Measurements from ENCODE around the gene DBR1. TPM values are rescaled to one million over a fixed set of nuclear protein-coding genes. Genes with fewer than 3 reads are reported as not detected.
A peak's percentile ranks its signal among the peaks of the same experiment; 100 is the strongest.

The DBR1 gene
- total RNA-seq, result 1 to 10 TPM in 3 of 4 donors, not detected in 1; 7.5 to 8.9 (median 7.8) TPM

DNA sequence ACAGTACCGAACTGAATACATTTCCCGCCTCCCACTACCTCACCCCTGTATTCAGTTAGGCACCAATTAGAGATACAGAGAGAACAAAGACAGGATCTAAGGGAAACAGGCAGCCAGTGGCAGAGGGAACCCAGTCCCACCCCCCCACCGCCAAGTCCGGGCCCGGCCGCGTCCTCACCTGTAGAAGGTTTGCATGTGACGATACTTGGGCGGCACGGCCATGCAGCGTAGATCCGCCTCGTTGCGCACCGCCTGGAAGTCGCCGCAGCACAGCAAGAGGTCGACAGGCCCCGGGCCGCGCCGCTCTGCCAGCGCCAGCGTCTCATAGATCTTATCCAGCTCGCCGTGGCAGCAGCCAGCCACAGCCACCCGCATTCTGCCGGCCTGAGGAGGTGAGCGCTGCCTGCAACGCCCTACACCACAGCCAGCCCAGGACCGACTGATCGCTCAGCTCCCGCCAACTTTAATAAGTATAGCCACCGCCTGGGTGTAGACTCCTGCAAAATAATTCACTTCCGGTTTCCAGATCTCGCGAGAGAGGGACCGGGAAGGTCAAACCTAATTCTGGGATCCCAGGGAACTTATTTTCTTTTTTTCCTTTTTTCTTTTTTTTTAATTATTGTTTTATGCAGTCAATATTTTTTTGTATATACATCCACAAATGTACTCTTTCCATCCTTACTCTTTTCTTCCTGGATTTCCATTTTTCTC is at the start of gene DBR1:
TSS of gene DBR1 (minus strand) at position 501 of the 711 bp plus-strand sequence. CDS start at position 375, 126 bp downstream.
- Histone ChIP-seq H3K27me3 (no peaks in the 10 kb centered on the region), H3K4me1 (peaks cover 10 to 24% (median 13%) of the 10 kb centered on the region in 4 donors), H3K4me3 (peak within 1 kb of the TSS; percentile 54 to 88 (median 70)), H3K27ac (peak within 1 kb of the TSS; percentile 84 to 90 (median 87)), H3K9me3 (no peaks in the 10 kb centered on the region), H3K36me3 (peaks cover 0 to 14% (median 4%) of the 10 kb centered on the region in 4 donors)
- intact Hi-C loops (cut with DNase I; ENCODE audit: low total_unique reads) (no loop called here), in situ Hi-C loops (cut with MboI; ENCODE audit: low pct_ligation_motif_present in 1 of 4, low pct_unique_long_range_greater_than_20kb in 1 of 4, low sequenced_read_pairs in 3 of 4) (no loop called here)
- DNase-seq, result peak; percentile 86
- TF ChIP-seq, protein P1, sequence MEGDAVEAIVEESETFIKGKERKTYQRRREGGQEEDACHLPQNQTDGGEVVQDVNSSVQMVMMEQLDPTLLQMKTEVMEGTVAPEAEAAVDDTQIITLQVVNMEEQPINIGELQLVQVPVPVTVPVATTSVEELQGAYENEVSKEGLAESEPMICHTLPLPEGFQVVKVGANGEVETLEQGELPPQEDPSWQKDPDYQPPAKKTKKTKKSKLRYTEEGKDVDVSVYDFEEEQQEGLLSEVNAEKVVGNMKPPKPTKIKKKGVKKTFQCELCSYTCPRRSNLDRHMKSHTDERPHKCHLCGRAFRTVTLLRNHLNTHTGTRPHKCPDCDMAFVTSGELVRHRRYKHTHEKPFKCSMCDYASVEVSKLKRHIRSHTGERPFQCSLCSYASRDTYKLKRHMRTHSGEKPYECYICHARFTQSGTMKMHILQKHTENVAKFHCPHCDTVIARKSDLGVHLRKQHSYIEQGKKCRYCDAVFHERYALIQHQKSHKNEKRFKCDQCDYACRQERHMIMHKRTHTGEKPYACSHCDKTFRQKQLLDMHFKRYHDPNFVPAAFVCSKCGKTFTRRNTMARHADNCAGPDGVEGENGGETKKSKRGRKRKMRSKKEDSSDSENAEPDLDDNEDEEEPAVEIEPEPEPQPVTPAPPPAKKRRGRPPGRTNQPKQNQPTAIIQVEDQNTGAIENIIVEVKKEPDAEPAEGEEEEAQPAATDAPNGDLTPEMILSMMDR (IDR thresholded peaks at IDR 0.05), result peak in 1 of 5 experiments; percentile 22
- TF ChIP-seq POLR2AphosphoS5 (IDR thresholded peaks at IDR 0.05) (peak; percentile 85 to 89 (median 86)), POLR2A (IDR thresholded peaks at IDR 0.05) (peak; percentile 94), EP300 (IDR thresholded peaks at IDR 0.05; ENCODE audit: low read depth) (no peak)
- WGBS, 2 donors (ENCODE audit: low coverage in 1 of 2), result 0% methylated on average over 2 to 38 of the region's 38 CpGs

DNA sequence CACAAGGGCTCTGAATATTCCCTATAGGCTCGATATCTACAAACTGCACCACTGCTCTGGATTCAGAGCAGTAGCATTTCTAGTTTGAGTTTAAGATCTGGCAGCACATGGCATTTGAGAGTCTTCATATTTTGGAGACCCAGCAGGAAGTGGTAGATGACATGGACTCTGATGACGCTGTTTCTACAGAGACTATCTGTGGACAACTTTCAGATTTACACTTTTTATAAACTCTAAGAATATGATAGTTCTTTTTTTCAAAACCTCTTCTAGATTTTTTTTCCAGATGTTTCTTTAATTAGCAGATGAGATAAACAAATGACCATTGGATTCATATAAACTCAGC is 48.2 kb upstream of the DBR1 start:
- Histone ChIP-seq H3K27ac (no peak overlapping the region), H3K27me3 (no peaks in the 10 kb centered on the region), H3K4me3 (no peak overlapping the region), H3K9me3 (no peaks in the 10 kb centered on the region), H3K36me3 (peaks cover 0 to 35% (median 14%) of the 10 kb centered on the region in 4 donors), H3K4me1 (peaks cover 0 to 9% (median 3%) of the 10 kb centered on the region in 4 donors)
- no peak for DNase-seq
- 60 to 72% methylated on average over 2 of the region's 2 CpGs for WGBS, 2 donors (ENCODE audit: low coverage in 1 of 2)
- in situ Hi-C loops (cut with MboI; ENCODE audit: low pct_ligation_motif_present in 1 of 4, low pct_unique_long_range_greater_than_20kb in 1 of 4, low sequenced_read_pairs in 3 of 4), result no loop called here
- TF ChIP-seq EP300 (IDR thresholded peaks at IDR 0.05; ENCODE audit: low read depth) (no peak), POLR2AphosphoS5 (IDR thresholded peaks at IDR 0.05) (no peak), POLR2A (IDR thresholded peaks at IDR 0.05) (no peak)
- TF ChIP-seq, protein P1 (IDR thresholded peaks at IDR 0.05), result no peak
- intact Hi-C loops (cut with DNase I; ENCODE audit: low total_unique reads), result no loop called here

- Histone ChIP-seq H3K9me3 (no peaks in the 10 kb centered on the region), H3K4me3 (no peak overlapping the region), H3K36me3 (peaks cover 0 to 35% (median 14%) of the 10 kb centered on the region in 4 donors), H3K27ac (no peak overlapping the region), H3K27me3 (no peaks in the 10 kb centered on the region), H3K4me1 (peaks cover 0 to 9% (median 3%) of the 10 kb centered on the region in 4 donors)
- no peak for DNase-seq
- in situ Hi-C loops (cut with MboI; ENCODE audit: low pct_ligation_motif_present in 1 of 4, low pct_unique_long_range_greater_than_20kb in 1 of 4, low sequenced_read_pairs in 3 of 4) (no loop called here), intact Hi-C loops (cut with DNase I; ENCODE audit: low total_unique reads) (no loop called here)
- 43 to 58% methylated on average over 2 of the region's 2 CpGs for WGBS, 2 donors (ENCODE audit: low coverage in 1 of 2)
- TF ChIP-seq POLR2A (IDR thresholded peaks at IDR 0.05), result no peak
- TF ChIP-seq POLR2AphosphoS5 (IDR thresholded peaks at IDR 0.05), result no peak
- TF ChIP-seq, protein P1 (IDR thresholded peaks at IDR 0.05), result no peak
- no peak for TF ChIP-seq EP300 (IDR thresholded peaks at IDR 0.05; ENCODE audit: low read depth)
These were observed 47.6 kb upstream of the DBR1 start for GRCh38 chr3:138222131-138222941.

DNA sequence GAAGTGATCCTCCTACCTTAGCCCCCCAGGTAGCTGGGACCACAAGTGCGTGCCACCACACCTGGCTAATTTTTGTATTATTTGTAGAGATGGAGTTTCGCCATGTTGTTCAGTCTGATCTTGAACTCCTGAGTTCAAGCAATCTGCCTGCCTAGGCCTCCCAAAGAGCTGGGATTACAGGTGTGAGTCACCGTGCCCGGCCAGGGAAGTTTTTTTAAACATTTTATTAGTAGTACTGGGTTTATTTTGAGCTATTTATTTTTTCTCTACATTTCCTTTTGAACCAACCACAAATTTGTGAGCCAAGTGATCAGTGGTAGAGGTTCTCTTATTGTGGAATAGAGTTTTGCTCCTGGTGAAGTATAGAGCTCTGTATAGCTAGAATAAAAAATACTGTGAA is 46.1 kb upstream of the DBR1 start:
- TF ChIP-seq POLR2A (IDR thresholded peaks at IDR 0.05), result no peak
- TF ChIP-seq, protein P1 (IDR thresholded peaks at IDR 0.05), result no peak
- TF ChIP-seq POLR2AphosphoS5 (IDR thresholded peaks at IDR 0.05), result no peak
- no peak for TF ChIP-seq EP300 (IDR thresholded peaks at IDR 0.05; ENCODE audit: low read depth)
- Histone ChIP-seq H3K4me3 (no peak overlapping the region), H3K27ac (no peak overlapping the region), H3K9me3 (no peaks in the 10 kb centered on the region), H3K36me3 (peaks cover 0 to 26% (median 9%) of the 10 kb centered on the region in 4 donors), H3K4me1 (peaks cover 0 to 9% (median 3%) of the 10 kb centered on the region in 4 donors), H3K27me3 (no peaks in the 10 kb centered on the region)
- 80 to 93% methylated on average over 1 to 4 of the region's 4 CpGs for WGBS, 2 donors (ENCODE audit: low coverage in 1 of 2)
- intact Hi-C loops (cut with DNase I; ENCODE audit: low total_unique reads) (no loop called here), in situ Hi-C loops (cut with MboI; ENCODE audit: low pct_ligation_motif_present in 1 of 4, low pct_unique_long_range_greater_than_20kb in 1 of 4, low sequenced_read_pairs in 3 of 4) (no loop called here)
- no peak for DNase-seq

Data from transverse colon (tissue), 4 donors.